Activated T-helper 9 cell treated with anti-CD3 and anti-CD28 coated beads, Interleukin-2, amount 50 U/mL, for 16 hours (primary cell): ENCODE results near the gene BMPR1A.
A peak's percentile ranks its signal among the peaks of the same experiment; 100 is the strongest.
"Not testable (repeated sequence)": the region's sequence is repeated elsewhere in the genome, so short reads cannot be mapped to it uniquely, and the experiment has no call there.

ENCODE experiments used
- DNase-seq: peaks from one replicate; pipeline ENCODE4 v3.0.0-alpha.2; 2020; ENCODE audit warnings: low read depth

Gene BMPR1A

DNA sequence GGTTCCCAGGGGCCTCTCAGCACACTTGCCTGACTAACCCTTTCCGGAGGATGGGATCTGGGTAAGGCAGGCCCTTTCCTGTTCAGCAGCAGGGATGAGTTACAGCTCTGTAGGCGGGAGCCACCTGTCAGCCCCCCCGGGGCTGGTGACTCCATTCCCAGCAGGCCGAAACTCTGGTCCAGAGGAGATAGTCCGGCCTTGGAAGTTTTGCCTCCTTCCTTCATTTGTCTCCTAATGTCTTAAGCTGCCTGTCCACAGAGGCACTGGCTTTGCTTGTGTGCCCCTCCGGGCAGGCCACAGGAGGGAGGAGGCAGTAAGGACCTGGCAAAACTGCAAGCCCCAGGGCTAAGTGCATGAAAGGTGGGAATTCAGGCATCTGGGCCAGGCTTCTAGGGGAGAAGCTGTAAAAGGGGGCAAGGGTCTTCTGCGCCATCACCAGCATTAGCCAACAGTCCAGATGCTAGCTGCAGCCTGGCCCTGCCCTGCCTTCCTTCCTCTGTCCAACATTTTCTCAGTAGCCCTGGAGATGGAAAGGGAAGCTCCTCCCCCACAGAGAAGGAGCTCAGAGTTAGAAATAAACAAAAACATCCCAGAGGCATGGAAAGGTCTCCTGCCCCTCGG, 213.1 kb downstream of the BMPR1A start:
- DNase-seq, result no peak

GRCh38 chr10:86970162-86970981, 214.0 kb downstream of the BMPR1A start:
- no peak for DNase-seq

- no peak for DNase-seq
Measured at GRCh38 chr10:86970982-86971231, 214.5 kb downstream of the BMPR1A start.

- DNase-seq, result peak; percentile 83
Measured at GRCh38 chr10:86971232-86971991, 215.0 kb downstream of the BMPR1A start.

- no peak for DNase-seq
Measured at GRCh38 chr10:86972613-86973380, 216.4 kb downstream of the BMPR1A start.

DNA sequence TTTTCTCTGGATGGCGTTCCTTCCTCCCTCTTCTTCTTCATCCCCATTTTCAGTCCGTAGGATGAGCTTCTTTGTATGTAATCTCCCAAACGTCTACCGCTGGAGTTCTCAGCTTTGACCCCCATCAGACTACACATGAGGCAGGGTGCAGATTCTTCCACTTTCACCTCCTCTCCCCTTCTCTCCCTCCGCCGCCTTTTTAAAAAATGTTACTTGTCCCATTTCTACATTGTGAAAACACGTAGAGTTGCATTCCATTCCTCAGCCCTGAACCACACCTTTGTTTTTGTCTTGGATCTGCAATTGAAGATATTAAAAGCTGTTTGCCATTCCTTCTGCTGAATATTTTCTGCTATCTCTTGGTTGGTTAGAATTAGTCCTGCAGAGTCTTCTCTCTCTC, 218.1 kb downstream of the BMPR1A start:
- no peak for DNase-seq

GRCh38 chr10:86976362-86977056, 220.1 kb downstream of the BMPR1A start:
- no peak for DNase-seq

- not testable (repeated sequence) for DNase-seq
Measured at GRCh38 chr10:86978457-86978856, 222.0 kb downstream of the BMPR1A start.

DNA sequence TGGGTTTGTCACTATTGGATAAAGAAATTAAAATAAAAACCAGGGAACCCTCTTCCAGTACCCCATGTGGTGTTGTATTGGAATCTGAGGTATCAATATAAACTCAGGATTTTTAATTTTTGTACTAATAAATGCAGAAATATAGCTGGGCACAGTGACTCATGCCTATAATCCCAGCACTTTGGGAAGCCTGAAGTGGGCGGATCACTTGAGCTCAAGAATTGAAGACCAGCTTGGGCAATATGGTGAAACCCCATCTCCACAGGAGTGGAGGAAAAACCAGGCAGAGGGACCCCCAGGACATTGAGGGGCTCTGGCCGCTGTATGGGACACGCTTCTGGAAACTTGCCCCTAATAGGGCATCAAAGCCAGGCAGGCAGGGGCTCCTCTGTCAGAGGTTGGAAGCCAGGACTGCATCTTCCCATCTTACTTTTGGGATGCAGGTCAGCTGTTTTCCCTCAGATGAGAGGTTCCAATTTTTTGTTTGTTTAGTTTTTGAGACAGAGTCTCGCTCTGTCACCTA, 222.9 kb downstream of the BMPR1A start:
- DNase-seq, result no peak

DNA sequence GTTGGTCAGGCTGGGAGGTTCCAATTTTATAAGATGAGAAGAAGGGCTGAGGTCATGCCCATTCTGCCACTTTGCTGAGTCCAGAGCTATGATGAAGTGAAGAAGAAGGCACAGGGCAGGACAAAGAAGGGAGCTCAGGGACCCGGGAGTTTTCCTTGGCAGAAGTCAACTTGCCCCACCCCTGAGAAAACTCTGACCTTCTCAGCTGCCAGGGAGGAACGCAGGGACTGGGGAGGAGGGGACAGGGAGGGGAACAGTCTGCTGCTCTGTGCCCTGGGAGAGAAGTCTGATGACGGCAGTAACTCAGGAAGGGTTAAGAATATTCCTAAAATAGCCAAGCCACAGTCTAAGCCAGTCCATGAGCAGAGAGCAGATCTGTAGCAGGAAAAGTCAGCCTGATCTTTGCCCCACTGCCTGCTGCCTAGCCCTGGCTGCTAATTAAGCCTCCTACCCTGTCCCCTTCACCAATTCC, 223.6 kb downstream of the BMPR1A start:
- DNase-seq, result no peak

DNA sequence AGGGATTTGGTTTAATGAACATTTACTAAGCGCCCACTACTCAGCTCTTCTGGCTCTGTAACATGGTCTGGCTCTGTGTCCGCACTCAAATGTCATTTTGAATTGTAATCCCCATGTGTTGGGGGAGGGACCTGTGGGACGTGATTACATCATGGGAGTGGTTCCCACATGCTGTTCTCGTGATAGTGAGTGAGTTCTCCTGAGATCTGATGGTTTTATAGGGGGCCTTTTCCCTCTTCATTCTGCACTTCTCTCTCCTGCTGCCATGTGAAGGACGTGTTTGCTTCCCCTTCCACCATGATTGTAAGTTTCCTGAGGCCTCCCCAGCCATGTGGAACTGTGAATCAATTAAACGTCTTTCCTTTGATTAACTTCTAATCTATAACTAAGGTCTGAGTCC, 224.6 kb downstream of the BMPR1A start:
- DNase-seq, result not testable (repeated sequence)

DNA sequence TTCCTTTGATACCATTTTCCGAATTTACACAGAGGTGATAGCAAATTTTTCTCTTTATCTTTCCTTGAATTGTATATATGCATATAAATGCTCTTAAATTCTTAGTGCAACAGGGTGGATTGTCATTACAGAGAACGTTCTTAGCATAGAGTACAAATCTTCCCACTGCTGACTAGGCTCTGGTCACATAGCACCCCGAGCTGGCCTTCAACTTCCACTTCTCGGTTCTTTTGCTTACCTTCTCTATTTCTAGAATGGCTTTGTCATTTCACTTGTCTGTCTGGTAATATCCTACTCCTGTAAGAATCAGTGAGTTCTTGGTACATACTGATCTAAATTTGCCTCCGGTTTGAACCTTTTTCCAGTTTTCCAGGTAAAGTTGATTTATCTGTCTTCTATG, 225.3 kb downstream of the BMPR1A start:
- no peak for DNase-seq
